Stimulated activated CD4-positive, alpha-beta T cell treated with anti-CD3 and anti-CD28 coated beads, Interleukin-2, amount 100 ng/mL, for 24 hours (primary cell): ENCODE results near the gene MAP3K20.
"Not testable (repeated sequence)": the region's sequence is repeated elsewhere in the genome, so short reads cannot be mapped to it uniquely, and the experiment has no call there.

ENCODE experiments used
- DNase-seq, 2 donors: peaks; one replicate each; pipeline ENCODE4 v3.0.0-alpha.2; 2020

MAP3K20 gene

GRCh38 chr2:173207124-173207523 is 131.5 kb downstream of the MAP3K20 start:
- DNase-seq: not testable (repeated sequence)

DNA sequence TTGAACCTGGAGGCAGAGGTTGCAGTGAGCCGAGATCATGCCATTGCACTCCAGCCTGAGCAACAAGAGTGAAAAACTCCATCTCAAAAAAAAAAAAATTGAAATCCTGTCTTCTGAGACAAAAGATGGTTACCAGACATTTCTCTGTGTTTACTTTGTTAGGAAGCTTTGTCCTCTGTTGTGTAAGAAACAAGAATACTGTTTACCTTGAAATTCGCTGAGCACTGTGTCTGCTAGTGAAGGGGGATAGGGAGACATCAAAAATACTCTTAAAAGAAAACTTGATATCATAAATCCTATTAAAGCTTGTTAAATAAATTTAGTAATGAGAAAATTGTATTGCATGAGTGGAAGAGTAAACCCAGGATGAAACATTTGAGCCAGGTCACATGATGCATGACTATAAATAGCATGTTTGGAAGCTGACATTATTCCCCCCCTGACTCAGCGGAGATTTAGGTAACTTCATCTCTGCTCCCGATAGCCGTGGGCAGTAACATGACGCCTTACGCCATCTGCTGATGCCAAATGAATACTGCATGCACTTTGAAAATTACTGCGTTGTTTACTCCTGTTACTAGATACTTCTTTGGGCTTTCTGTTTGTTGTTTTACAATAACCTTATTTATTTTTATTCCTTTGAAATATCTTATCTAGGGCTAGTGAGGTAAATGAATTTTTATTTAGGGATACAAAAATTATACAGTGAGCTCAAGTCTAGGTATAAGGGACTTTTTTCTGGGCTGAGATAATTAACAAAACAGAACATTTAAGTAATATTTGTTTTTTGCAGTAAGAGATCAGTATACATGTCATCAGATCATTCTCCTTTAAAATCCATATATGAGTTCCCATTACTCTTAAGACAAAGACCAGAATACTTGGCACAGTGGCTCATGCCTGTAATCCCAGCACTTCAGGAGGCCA is 134.9 kb downstream of the MAP3K20 start:
- DNase-seq: peak; percentile 49 to 50

- DNase-seq: no peak
Measured at GRCh38 chr2:173213181-173213580, 137.5 kb downstream of the MAP3K20 start.

- DNase-seq: no peak
Measured at GRCh38 chr2:173214213-173214612, 138.6 kb downstream of the MAP3K20 start.

- DNase-seq: no peak
Measured at GRCh38 chr2:173215316-173215715, 139.7 kb downstream of the MAP3K20 start.

GRCh38 chr2:173216051-173216450 is 140.4 kb downstream of the MAP3K20 start:
- DNase-seq: no peak

DNA sequence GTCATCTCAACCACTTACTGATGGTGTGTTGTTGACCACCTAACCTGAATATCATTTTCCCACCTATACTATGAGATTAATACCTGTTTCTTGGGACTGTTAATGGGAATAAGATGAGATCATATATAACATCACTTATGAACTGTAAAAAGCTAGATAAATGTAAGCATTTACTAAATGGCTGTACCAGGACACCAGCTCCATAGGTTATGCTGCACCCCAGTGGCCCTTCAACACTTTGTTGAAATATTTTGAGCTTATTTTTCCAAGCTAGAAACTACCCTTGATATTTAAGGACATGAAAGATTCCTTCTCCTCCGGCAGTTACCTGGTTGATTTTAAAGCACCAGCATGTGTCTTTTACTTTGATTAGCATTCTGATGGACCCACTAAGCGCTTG is 141.0 kb downstream of the MAP3K20 start:
- no peak for DNase-seq

DNA sequence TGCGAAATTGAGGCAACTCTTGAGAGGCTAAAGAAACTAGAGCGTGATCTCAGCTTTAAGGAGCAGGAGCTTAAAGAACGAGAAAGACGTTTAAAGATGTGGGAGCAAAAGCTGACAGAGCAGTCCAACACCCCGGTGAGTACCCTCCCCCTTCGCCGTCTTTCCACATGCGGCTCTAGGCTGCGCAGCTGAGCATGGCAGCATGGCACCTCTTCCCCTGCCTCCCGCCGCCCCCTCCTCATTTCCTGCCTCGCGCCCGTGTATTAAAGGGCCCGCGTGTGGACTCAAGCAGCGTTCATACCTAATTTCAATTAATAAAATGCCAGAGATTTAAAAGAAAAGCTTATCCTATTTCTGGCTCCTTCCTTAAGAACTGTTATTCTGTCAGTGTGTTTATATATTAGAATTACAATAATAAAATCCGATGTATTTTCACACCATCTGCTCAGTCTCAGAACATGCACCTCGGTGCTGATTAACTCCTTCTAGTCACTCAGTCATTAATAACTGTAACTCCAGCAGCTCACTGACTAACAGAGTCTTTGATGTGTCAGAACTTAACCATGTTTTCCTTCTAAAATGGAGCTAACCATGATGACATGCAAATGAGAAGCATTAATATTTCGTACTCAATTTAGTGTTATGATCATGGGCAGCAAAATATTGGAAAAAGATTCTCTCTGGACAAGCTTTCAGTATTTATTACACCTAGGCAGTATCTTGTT is 141.6 kb downstream of the MAP3K20 start:
- DNase-seq: no peak

DNA sequence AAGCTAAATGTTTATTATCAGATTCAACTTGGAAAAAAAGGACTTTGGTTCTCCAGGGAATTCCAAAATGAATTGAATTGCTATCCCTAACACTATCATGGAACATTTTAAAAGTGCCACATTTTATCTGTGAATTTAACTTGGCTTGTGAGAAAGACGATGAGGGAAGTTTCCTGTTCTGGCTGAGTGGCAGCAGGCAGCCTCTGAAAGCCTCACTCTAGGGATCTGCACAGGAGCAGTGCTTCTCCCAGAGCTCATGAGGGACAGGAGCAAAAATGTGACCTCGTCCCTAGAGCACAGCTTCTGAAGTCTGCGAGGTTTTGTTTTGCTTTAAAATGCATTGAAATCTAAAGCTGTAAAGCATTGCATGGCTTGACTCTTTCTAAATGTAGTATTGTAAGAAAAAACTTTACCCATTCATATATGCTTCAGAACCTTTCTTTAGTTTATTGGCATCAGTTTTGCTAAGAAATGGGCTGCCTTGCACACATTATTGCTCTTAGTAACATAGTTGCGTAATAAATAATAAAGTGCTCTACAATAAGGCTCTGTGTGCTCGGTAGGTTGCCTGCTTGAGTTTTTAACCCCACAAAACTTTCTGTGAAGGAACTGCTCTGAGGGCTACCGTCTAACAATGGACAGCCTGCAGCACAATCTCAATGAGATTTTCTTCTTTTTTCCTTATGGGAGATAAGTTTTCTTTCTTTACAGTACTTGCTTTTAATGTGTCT is 142.8 kb downstream of the MAP3K20 start:
- no peak for DNase-seq

- no peak for DNase-seq
Measured at GRCh38 chr2:173221132-173221695, 145.6 kb downstream of the MAP3K20 start.

- DNase-seq: no peak
Measured at GRCh38 chr2:173221937-173222594, 146.4 kb downstream of the MAP3K20 start.

GRCh38 chr2:173223871-173224270 is 148.2 kb downstream of the MAP3K20 start:
- DNase-seq: no peak

DNA sequence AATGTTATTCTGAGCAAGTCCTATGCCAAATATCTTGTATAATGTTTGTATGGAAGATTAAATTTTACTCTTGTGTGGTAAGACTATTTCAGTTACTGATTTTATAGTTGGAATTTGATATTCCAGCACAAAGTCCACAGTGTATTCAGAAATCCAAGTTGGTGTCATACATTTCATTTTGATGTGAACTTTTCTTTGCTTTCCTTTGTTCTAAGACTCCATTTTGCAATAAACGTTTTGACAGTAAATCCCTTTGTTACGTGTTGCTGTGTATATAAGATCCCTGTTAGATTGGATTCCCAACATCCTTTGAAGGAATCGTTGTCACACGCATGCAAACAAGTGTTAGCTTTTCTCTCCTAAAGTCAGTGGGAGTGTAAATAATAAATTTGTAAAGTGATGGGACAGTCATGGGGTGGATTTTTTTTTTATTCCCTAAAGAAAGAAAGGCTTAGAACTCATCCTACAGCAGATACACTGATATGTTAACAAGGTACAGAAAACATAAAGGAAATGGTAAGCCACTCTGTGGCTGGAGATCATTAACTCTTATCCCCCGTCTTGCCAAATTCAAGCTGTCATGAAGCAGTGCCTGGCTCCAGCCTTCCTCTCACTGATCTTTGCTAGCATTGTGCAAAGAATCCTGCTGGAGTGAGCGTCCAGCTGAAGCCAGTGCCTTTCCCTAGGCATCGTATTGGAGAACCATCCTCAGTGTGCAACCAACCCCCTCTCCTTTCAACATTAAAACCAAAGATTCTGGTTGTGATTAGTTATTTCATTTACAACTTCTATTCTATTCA is 151.5 kb downstream of the MAP3K20 start:
- DNase-seq: no peak

DNA sequence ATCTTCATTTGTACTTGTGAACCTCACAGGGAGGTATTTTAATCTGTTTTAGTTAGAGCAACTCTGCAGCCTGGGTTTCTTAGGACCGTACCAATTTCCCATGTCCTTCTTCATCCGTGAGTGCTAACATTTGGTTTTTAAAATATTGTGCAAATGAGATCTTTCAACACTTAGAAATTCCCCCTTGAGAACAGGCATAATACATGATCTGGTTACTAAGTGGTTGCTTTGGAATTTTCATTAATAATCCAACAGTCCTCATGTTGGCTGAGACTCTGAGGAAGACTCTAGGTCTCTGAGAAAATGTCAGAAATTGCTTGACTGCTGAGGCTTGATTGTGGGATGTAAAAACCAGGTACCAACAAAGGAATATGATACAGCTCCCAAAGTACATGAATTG is 153.4 kb downstream of the MAP3K20 start:
- no peak for DNase-seq

DNA sequence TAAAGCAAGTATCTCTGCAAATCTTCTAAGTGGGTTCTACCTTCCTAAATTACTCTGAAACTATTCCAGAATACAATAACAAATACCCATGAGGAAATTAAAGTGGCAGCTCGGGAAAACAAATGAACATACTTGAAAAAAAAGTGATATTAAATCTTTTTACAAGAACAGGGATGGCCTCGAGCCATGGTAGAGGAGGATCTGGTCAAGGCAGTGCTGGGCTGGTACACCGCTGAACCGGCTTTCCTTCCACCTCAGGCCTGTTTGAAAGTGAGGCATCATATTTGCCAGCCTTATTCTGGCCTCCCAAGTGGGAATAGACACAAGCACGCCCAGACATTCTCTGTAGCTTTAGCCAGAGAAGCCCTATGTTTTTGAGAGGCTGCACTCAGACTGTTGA is 154.5 kb downstream of the MAP3K20 start:
- no peak for DNase-seq

GRCh38 chr2:173231042-173231441 is 155.4 kb downstream of the MAP3K20 start:
- DNase-seq: no peak

DNA sequence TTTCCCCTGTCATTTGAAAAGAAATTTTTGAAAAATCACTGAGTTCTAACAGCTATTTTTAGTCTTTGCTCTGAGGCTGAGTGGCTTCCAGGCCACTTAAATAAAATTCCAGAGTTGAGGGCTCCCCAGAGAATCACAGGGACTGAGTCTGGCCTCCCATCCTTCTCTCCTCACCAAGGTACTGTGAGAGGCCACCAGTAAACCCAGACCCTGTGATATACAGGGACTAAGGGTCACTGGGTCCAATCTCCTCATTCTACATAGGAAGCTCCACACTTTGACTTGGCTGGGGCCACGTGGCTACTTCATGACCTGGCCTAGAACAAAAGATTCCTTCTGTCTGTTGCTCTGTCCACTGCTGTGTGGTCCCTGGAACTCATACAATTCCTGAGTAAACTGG is 155.8 kb downstream of the MAP3K20 start:
- no peak for DNase-seq

DNA sequence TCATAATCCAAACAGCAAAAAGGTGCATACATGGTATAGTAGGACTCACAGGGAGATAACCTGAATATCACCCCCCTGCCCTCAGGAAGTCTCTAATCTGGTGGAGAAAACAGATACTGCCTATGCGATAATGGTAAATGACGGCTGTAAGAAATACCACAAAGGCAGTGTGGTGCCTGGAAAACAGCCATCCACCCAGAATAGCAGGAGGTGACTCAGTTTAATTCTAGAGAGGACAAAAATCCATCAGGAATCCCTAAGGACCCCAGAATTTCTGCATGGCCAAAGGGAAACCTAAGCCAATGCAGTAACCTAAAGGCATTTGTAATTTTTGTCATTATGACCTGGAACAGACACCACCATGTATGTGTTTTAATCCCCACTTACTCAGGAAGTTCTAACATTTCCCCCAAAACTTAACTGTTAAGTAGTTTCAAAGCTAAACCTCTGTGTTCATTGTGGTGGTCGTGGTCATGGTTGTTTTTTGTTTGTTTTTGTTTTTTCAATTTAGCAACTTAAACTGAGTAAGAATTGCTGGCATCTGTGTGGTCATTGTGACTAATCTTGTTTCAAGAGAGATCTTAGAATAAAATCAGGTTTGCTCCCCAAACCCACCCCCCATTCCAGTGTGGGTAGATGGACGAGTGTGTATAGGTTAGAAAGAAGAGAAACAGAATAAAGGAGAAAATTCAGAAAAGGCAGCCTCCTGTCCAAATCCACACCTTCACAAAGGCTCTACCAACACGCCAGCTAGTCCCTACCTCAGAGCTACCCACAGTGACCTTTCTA is 157.5 kb downstream of the MAP3K20 start:
- DNase-seq: no peak

GRCh38 chr2:173235947-173236803 is 160.5 kb downstream of the MAP3K20 start:
- DNase-seq: no peak

- DNase-seq: no peak
Measured at GRCh38 chr2:173238385-173238784, 162.7 kb downstream of the MAP3K20 start.
